Measurements from ENCODE around the gene TMEM116.
"Not testable (repeated sequence)": the region's sequence is repeated elsewhere in the genome, so short reads cannot be mapped to it uniquely, and the experiment has no call there.

TMEM116 gene

GRCh38 chr12:112012775-112013600, at the start of gene TMEM116, which contains the start of gene ERP29:
TMEM116 (minus strand) TSS chr12:112013165; CDS start chr12:112005270, 7,895 bp downstream.
ERP29 (plus strand) TSS chr12:112013426; CDS start chr12:112013466, 40 bp downstream.
- peak; percentile 100 for DNase-seq (ENCODE audit: low read depth, low spot score)

- no peak for DNase-seq (ENCODE audit: low read depth, low spot score)
Observed at GRCh38 chr12:112061137-112061536, 48.2 kb upstream of the TMEM116 start.

GRCh38 chr12:112049351-112049750, 36.4 kb upstream of the TMEM116 start:
- DNase-seq (ENCODE audit: low read depth, low spot score), result no peak

GRCh38 chr12:112046003-112046402, 33.0 kb upstream of the TMEM116 start:
- no peak for DNase-seq (ENCODE audit: low read depth, low spot score)

- not testable (repeated sequence) for DNase-seq (ENCODE audit: low read depth, low spot score)
Observed at GRCh38 chr12:112036614-112037013, 23.6 kb upstream of the TMEM116 start.

GRCh38 chr12:112035219-112035785, 22.3 kb upstream of the TMEM116 start:
- DNase-seq (ENCODE audit: low read depth, low spot score), result no peak

- DNase-seq (ENCODE audit: low read depth, low spot score), result no peak
Observed at GRCh38 chr12:112032292-112032691, 19.3 kb upstream of the TMEM116 start.

- no peak for DNase-seq (ENCODE audit: low read depth, low spot score)
Observed at GRCh38 chr12:112031472-112031871, 18.5 kb upstream of the TMEM116 start.

- DNase-seq (ENCODE audit: low read depth, low spot score), result no peak
Observed at GRCh38 chr12:112029301-112029700, 16.3 kb upstream of the TMEM116 start.

GRCh38 chr12:112025808-112026375, 12.9 kb upstream of the TMEM116 start:
- DNase-seq (ENCODE audit: low read depth, low spot score), result no peak

GRCh38 chr12:112023759-112024396, 10.9 kb upstream of the TMEM116 start:
- DNase-seq (ENCODE audit: low read depth, low spot score), result no peak

GRCh38 chr12:112022241-112023016, 9.5 kb upstream of the TMEM116 start:
- no peak for DNase-seq (ENCODE audit: low read depth, low spot score)

GRCh38 chr12:112020947-112021457, 8.0 kb upstream of the TMEM116 start:
- DNase-seq (ENCODE audit: low read depth, low spot score), result no peak

- DNase-seq (ENCODE audit: low read depth, low spot score), result no peak
Observed at GRCh38 chr12:112018571-112019237, 5.7 kb upstream of the TMEM116 start.

- no peak for DNase-seq (ENCODE audit: low read depth, low spot score)
Observed at GRCh38 chr12:112017041-112017440, 4.1 kb upstream of the TMEM116 start.

GRCh38 chr12:112015938-112016337, 3.0 kb upstream of the TMEM116 start:
- DNase-seq (ENCODE audit: low read depth, low spot score), result no peak

GRCh38 chr12:112013601-112014402, 837 bp upstream of the TMEM116 start:
- peak; percentile 37 for DNase-seq (ENCODE audit: low read depth, low spot score)

GRCh38 chr12:112011685-112012084, 1.3 kb downstream of the TMEM116 start:
- DNase-seq (ENCODE audit: low read depth, low spot score), result no peak

- no peak for DNase-seq (ENCODE audit: low read depth, low spot score)
Observed at GRCh38 chr12:112010415-112011344, 2.3 kb downstream of the TMEM116 start.
